ENCODE measurements around the gene SRGAP2C.
"Not testable (repeated sequence)": the region's sequence is repeated elsewhere in the genome, so short reads cannot be mapped to it uniquely, and the experiment has no call there.

DNA sequence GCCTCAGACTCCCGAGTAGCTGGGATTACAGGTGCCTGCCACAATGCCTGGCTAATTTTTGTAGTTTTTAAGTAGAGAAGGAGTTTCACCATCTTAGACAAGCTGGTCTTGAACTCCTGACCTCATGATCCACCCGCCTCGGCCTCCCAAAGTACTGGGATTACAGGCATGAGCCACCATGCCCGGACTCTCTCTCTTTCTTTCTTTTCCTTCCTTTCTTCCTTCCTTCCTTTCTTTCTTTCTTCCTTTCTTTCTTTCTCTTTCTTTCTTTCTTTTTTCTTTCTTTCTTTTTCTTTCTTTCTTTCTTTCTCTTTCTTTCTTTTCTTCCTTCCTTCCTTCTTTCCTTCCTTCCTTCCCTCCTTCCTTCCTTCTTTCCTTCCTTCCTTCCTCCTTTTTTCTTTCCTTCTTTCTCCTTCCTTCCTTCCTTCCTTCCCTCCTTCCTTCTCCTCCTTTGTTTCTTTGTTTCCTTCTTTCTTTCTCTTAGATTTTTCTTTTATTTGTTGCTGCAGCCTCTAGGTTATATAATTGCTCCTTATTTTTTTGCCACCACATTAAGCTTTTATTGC is 234.4 kb downstream of the SRGAP2C start:
- not testable (repeated sequence) for TF ChIP-seq BRCA1 (CRISPR knock-in tag; IDR thresholded peaks at IDR 0.05); ZNF33A (CRISPR knock-in tag; IDR thresholded peaks at IDR 0.05; ENCODE audit: borderline replicate concordance); ZNF317 (CRISPR knock-in tag; IDR thresholded peaks at IDR 0.05); POLR2AphosphoS5 (IDR thresholded peaks at IDR 0.05; ENCODE audit: low read depth, low read length); RARA (CRISPR knock-in tag; IDR thresholded peaks at IDR 0.05); KLF12 (CRISPR knock-in tag; IDR thresholded peaks at IDR 0.05; ENCODE audit: borderline replicate concordance); ZBTB20 (CRISPR knock-in tag; IDR thresholded peaks at IDR 0.05; ENCODE audit: borderline replicate concordance, low read depth); POLR2A (IDR thresholded peaks at IDR 0.05; ENCODE audit: insufficient read depth in 1 of 2, low read depth in 2 of 2, low read length in 2 of 2); CREB1 (IDR thresholded peaks at IDR 0.05); CREB1 (CRISPR knock-in tag; IDR thresholded peaks at IDR 0.05)
- TF ChIP-seq, protein P1, sequence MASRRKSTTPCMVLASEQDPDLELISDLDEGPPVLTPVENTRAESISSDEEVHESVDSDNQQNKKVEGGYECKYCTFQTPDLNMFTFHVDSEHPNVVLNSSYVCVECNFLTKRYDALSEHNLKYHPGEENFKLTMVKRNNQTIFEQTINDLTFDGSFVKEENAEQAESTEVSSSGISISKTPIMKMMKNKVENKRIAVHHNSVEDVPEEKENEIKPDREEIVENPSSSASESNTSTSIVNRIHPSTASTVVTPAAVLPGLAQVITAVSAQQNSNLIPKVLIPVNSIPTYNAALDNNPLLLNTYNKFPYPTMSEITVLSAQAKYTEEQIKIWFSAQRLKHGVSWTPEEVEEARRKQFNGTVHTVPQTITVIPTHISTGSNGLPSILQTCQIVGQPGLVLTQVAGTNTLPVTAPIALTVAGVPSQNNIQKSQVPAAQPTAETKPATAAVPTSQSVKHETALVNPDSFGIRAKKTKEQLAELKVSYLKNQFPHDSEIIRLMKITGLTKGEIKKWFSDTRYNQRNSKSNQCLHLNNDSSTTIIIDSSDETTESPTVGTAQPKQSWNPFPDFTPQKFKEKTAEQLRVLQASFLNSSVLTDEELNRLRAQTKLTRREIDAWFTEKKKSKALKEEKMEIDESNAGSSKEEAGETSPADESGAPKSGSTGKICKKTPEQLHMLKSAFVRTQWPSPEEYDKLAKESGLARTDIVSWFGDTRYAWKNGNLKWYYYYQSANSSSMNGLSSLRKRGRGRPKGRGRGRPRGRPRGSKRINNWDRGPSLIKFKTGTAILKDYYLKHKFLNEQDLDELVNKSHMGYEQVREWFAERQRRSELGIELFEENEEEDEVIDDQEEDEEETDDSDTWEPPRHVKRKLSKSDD (CRISPR knock-in tag; IDR thresholded peaks at IDR 0.05; ENCODE audit: low read depth) = not testable (repeated sequence)
- TF ChIP-seq, protein P2, sequence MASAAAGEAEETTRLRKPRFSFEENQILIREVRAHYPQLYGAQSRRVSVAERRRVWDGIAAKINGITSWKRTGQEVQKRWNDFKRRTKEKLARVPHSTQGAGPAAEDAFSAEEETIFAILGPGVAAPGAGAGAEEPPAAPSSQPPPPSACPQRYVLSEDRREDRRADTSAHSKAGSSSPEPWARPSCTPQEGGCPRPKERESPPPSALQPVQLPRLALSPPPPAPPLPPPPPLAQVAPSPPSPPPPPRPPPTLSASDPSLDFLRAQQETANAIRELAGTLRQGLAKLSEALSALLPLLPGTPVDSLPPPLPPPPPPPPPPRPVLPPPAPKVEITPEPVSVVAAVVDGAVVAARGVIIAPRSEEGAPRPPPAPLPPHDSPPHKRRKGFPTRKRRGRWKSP (CRISPR knock-in tag; IDR thresholded peaks at IDR 0.05) = not testable (repeated sequence)
- TF ChIP-seq, protein P3, sequence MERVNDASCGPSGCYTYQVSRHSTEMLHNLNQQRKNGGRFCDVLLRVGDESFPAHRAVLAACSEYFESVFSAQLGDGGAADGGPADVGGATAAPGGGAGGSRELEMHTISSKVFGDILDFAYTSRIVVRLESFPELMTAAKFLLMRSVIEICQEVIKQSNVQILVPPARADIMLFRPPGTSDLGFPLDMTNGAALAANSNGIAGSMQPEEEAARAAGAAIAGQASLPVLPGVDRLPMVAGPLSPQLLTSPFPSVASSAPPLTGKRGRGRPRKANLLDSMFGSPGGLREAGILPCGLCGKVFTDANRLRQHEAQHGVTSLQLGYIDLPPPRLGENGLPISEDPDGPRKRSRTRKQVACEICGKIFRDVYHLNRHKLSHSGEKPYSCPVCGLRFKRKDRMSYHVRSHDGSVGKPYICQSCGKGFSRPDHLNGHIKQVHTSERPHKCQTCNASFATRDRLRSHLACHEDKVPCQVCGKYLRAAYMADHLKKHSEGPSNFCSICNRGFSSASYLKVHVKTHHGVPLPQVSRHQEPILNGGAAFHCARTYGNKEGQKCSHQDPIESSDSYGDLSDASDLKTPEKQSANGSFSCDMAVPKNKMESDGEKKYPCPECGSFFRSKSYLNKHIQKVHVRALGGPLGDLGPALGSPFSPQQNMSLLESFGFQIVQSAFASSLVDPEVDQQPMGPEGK (CRISPR knock-in tag; IDR thresholded peaks at IDR 0.05) = not testable (repeated sequence)
